ENCODE results near the gene CASR.

The CASR gene

DNA sequence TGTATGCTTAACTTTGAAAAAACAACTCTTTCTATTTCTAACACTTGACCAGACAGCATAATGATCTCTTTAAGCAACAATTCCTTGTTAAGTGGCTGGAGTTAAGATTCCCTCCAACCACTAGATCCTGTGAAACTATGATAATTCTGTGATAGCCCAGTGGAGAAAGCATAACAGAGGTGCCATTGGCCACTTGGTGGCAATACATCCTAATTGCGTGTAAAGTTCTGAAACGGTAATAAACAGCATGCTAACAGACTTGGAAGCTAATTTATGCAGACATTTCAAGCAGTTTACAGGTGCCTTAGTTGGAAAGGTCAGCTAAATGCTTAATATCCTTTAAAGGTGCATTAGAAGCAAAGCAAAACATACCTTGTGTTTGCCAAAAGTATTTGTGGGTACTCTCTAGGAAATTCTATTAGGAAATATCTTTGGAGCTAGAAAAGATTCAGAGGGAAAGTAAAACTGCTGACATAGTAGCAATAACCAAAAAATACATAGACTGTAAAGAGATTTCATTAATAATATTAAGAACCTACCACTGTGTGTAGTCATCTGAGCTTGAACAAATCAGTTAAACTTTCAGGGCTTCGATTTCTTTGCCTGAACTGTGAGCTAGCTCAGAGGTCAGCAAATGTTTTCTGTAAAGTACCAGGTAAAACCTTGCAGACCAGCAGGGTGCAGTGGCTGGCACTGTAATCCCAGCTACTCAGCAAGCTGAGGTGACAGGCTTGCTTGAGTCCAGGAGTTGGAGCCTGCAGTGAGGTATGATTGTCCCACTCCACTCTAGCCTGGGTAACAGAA is 122.6 kb downstream of the CASR start:
- DNase-seq (ENCODE audit: low read depth): no peak

DNA sequence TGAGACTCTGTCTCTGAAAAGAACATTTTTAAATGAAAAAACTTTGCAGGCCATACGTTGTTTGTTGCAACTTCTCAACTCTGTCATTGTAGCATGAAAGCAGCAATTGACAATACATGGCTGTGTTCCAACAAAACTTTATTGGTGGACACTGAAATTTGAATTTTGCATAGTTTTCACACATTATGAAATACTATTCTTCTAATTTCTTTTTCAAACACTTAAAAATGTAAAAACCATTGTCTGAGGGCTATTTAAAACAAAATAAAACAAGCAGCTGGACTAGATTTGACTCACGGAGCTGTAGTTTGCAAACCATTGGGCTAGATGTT is 123.1 kb downstream of the CASR start:
- no peak for DNase-seq (ENCODE audit: low read depth)

DNA sequence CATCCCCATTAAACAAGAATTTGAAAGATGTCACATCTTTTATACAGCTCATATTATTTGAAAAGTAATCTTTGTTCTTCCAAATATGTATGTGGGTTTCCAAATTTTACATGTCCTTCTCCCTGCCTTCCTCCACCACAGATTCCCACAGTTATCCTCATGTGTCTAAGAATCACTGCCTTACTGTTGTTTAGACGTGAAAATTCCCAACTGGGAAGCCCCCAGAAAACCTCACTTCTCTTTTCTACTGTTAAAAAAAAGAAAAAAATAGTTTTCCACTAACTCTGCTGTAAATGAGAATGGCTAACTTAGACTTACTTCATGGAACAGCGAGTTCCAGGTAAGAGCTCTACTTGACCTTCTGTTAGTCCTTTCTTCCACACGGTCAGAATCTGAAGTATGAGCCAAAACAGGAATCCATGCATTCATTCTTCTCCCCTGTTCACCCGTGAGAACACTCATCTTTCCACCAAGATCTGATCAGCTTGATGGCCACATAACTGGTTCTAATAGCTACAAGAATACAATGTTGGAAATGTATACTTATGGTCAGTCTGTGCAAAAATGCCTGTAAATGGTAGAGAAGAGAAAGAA is 123.7 kb downstream of the CASR start:
- DNase-seq (ENCODE audit: low read depth): no peak

DNA sequence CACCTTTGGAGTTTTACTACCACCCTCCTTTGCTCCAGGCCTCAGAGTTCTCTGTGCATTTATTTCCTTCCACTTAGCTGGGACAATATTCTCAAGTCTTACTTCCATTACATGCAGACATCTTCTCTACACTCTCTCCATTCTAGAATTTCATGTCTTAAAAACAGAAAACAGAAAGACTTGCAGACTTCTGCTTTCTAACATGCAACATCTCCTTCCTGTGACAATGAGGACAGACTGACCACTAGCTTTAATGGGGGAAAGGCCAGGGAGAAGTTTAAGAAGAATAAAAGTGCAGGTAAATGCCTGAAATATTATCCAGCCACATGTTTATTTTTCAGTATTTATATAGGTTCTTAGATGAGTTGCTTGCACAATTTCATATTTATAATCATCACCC is 124.5 kb downstream of the CASR start:
- no peak for DNase-seq (ENCODE audit: low read depth)

DNA sequence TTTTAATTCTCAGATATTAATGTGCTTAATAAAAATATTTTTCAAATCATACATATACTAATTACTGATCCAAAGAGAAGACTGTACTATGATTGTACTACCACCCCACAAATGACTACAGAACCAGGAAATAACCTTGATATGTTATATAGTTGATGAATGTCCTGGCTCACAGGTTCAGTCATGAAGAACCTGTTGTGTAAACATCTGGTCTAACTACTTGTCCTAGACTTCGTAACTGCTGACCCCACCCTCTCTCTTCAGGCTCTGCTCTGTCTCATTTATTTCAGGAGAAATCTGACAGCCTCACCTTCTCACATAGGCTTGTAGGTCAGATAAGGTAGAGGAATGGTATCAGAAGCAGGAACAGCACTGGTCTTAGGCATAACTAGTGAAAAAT is 126.9 kb downstream of the CASR start:
- DNase-seq (ENCODE audit: low read depth): no peak

DNA sequence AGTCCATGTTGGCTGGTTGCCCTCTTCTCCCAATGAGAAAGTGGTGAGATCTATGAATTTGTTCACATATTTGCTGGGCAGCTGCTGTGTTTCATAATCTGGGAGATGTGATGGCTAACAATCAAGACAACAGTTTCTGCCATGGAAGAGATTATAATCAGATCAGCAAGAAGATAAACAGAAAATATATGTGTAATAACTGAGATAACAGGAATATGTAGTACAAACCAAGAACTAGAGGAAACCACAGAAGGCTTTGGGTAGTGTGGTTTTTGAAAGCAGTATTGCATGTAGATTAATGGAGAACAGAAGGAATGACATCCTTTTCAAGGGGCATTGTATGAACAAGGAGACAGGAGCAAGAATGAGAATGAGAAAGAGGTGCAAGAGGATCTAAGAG is 129.4 kb downstream of the CASR start:
- no peak for DNase-seq (ENCODE audit: low read depth)

DNA sequence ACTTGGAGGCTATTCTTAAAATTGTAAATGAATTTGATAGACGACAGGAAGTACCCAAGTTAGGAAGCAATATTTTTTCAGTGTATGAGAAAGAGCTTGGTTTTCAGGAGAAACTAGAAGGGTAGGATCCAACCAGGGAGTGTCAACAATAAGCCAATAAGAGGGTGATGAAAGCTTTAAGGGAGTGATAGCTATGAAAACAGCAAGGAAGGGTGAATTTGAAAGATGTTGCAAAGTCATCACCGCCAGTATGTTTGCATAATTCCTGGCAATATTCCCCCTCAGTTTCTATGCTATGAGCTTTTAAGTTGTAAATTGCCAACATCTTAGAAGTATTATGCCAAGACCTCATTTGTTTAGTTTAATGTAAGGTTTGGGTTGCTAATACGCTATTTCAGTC is 129.8 kb downstream of the CASR start:
- no peak for DNase-seq (ENCODE audit: low read depth)

DNA sequence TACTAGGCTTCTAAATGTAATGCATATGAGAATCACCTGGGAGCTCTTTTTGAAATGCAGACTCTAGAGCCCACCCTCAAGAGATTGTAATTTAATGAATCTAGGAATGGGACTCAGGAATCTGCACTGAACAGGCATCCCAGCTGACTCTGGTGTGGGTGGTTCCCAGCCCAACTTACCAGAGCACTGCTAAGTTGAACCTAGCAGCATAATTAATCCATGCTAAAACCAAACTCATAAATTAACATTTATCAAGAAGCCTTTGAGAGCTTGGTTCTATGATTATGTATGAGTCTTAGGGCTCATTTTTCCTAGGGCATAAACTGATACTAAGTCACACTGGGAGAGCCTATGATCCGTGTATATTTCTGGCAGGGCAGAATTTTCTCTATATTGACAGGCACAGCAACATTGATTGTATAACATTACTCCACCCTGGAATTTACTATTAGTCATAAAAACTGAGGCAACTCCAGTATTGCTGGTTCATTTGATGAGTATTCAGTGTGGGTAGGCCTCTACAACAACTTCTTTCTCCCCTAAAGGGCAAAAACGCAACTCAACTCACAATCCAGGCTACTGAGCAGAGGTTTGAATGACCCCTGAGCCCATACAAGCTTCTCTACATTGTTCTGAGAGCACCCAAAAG is 130.9 kb downstream of the CASR start:
- DNase-seq (ENCODE audit: low read depth): no peak

DNA sequence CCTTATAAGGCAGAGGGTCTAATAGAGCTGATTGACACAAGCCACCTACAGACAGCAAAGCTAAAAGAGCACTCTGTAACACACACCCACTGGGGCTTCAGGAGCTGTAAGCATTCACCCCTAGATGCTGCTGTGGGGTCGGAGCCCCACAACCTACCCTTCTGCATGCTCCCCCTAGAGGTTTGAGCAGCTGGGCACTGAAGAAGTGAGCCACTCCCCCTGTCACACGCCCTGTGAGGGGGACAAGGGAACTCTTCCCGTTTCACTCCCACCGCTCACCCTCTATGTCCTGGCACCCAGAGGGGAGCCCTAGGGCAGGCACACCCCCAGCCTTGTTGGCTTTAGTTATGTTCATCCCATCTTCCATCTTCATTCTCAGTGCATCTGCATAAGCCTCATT is 132.2 kb downstream of the CASR start:
- no peak for DNase-seq (ENCODE audit: low read depth)

DNA sequence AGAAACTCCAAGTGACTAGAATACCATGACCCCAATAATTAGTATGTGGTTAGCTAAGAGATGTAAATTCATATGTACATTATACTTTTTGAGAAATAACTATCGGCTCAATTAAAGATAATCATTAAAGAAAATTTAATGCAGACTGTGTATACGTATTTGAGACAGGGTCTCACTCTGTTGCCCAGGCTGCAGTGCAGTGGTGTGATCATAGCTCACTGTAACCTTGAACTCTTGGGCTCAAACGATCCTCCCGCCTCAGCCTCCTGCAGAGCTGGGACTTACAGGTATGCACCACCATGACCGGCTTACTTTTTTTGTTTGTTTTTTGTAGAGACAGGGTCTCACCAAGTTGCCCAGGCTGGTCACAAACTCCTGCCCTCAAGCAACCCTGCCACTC is 132.9 kb downstream of the CASR start:
- no peak for DNase-seq (ENCODE audit: low read depth)

DNA sequence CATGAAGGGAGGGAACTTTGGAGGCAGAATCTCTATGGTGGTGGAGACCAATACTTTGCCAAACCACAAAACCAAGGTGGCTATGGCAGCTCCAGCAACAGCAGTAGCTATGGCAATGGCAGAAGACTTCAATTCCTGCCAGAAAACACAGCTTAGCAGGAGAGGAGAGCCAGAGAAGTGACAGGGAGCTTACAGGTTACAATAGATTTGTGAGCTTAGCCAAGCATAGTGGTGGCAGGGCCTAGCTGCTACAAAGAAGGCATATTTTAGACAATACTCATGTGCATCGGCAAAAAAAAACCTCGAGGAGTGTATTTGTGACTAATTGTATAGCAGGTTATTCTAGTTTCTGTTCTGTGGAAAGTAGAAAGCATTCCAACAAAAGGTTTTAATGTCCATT is 135.2 kb downstream of the CASR start:
- no peak for DNase-seq (ENCODE audit: low read depth)

DNA sequence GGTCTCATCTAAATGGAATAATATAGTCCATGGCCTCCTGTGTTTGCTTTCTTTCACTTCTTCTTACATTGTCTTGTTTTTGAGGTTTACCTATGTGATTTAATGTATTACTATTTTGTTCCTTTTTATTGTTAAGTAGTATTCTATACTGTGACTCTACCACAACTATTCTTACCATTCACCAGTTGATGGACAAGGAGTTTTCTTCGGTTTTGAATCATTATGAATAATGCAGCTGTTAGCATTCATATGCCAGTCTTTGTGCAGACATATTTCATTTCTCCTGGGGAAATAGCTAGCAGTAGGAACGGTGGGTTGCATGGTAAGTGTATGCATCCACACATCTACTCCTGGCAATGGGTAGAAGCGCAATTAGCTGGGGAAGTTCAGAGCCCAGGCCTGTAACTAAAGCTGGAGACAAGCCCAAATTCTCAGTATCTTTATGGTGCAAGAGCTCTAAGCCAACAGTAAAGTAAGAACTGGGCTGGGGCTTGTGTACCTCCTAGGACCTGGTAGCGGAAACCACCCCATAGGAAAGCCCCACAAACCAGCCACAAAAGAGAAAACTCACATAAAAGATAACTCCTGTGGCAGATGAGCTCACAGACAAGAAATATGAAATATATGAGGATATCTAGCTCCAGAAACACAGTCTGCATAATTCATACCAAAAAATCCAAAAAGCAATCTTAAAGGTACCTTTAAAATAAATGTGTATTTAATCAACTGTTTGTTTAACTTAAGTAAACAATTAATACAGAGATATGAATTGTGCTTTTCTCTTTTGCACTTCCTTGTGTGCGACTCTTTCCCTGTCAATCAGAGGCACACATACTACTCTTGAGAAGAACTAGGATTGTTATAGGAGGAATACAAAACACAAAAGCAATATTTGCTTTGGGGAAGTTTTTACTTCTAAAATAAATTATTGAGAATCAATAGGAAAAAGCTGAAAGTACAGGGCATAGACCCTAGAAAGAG is 138.9 kb downstream of the CASR start:
- DNase-seq (ENCODE audit: low read depth): no peak

DNA sequence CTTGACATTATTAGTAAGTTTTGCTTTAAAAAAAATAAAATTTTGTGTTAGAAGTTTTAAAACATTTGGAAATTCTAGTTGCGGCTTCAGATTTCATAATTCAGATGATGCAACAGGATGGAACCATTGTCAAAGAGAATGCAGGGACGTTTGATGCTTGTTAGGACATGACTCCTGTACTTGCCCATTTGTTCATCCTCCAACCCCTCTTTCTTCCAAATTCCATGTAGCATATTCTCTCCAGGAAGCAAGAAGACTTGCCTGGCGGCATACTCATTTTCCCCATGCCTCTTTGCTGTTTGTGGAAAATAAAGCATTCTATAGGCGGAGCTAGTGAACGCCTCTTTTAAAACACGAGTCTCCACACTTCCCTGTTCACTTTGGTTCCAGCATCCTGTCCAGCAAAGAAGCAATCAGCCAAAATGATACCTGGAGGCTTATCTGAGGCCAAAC is 141.4 kb downstream of the CASR start, which contains the start of gene CSTA:
TSS of gene CSTA (plus strand) at position 378 of the 453 bp plus-strand sequence. CDS start at position 423, 45 bp downstream.
- no peak for DNase-seq (ENCODE audit: low read depth)

DNA sequence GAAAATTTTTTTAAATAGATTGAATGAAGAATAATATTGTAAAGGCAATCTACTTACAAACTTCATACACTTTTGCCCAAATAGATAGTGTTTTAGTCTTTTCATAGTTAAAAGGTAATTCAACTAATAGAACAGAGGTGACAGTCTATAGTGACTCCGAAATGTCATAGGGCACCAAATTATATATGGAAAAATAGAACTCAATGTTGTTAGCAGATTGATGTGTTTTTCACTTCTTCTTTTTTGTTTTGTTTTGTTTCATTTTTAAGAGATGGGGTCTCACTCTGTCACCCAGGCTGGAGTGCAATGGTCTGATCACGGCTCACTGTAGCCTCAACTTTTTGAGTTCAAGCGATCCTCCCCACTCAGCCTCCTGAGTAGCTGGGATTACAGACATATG is 142.3 kb downstream of the CASR start:
- no peak for DNase-seq (ENCODE audit: low read depth)

DNA sequence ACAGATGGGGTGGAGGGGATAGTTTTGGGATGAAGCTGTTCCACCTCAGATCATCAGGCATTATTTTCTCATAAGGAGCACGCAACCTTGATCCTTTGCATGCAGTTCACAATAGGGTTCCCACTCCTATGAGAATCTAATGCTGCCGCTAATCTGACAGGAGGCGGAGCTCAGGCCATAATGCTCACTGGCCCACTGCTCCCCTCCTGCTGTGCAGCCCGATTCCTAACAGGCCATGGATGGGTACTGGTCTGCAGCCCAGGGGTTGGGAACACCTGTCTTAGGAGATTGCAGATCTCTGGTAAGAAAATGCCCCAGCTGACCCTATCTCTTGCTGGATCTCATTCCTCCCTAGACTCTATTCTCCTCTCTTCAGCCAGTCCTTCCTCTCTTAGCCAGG is 148.4 kb downstream of the CASR start:
- DNase-seq (ENCODE audit: low read depth): no peak

DNA sequence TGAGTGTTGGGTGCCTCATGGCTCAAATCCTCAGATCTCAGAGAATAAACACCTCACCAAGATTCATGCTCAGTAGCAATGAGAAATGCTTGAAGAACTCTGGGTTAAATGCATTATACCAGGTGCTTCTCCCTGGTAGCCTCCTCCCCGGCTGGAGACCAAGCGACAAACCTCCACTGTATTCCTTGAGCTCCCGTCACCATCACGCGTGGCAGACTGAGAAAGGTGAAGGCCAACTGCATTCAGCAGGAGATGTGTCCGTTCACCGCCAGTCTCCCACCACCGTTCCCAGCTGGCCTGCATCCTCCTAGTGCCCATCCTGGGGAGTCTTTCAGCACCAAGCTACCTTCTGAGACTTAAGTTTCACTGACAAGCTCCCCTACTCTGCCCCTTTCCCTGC is 149.1 kb downstream of the CASR start:
- DNase-seq (ENCODE audit: low read depth): no peak
